ENCODE measurements around the gene SF3A2.
"Not testable (repeated sequence)": the region's sequence is repeated elsewhere in the genome, so short reads cannot be mapped to it uniquely, and the experiment has no call there.

The SF3A2 gene

DNA sequence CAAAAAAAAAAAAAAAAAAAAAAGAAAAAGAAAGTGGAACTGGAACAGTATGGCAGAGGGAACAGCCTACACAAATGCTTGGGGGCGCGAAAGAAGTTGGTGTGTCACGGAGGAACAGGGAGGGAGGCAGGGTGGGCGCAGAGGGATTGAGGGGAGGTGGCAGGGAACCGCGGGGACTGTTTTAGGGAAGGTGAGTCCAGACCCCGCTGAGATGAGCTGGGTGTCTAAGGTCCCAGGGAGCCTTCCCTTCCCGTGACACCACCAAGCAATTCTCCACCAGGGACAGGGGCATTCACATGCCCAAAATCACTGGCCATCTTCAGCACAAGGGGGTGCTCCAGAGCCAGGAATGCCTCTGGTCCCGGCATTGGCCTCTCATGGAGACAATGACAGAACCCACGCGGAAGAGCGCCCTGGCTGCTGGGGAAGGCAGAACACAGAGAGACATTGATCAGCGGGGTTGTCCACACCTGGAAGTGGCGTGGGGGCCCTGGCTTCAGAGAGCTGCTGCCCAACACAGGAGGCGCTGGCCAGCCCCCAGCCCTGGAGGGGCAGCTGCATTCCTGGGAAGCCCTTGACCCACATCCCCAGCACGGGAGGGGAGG lies 38.4 kb downstream of the SF3A2 start:
- peak; percentile 46 for DNase-seq (ENCODE audit: low spot score)

DNA sequence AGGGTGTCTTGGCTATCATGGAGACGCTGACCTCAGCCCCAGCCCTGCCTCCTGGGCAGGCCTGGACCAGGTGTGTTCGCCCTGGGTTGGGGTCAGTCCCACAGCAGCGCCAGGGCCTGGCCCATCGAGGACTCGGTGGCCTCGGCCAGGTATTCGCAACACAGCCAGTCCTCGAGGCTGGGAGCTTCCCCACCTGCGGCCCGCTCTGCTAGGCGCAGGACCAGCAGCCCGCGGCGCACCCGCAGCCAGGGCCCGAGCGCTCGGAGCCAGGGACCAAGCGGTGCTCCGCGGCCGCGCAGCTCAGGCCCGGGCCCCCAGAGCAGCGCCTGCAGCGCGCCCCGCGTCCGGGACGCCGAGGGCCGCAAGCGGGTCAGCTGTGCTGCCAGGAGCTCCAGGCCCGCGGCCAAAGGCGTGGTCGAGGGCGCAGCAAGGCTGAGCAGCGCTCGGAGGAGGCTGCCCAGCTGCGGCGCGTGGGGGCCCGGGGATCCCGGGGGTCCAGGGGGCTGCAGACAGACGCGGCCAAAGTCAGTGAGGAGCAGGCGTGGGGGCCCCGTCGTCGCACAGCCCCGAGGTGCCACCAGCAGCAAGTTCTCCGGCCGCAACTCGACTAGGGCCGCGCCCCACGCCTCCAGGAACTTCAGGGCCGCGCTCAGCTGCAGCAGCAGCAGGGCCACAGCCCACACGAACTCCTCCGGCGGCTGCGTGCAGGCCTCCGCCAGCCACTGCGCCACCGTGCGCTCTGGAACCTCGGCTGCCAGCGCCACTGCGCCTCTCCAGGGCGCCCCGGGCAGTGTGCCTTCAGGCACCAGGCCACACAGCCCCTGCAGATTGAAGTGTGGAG lies 39.2 kb downstream of the SF3A2 start:
- no peak for DNase-seq (ENCODE audit: low spot score)

DNA sequence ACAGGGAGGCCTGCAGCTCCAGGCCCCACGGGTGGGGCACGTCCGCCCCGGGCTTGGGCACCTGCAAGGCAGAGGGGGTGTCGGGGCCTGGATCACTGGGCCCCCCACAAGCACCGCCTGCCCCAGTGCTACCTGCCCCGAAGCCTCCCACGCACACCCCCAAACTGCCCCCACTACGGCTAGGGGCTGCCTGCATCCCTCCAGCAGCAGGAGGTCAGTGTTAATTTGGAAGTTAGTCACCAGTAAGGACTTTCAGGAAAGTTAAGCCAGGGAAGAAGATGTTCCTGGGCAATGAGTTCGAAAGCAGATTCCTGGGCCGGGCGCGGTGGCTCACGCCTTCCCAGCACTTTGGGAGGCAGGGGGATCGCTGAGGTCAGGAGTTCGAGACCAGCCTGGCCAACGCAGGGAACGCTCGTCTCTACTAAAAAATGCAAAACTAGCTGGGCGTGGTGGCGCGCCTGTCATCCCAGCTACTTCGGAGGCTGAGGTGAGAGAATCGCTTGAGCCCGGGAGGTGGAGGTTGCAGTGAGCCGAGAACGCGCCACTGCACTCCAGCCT lies 39.9 kb downstream of the SF3A2 start:
- DNase-seq (ENCODE audit: low spot score) = no peak

DNA sequence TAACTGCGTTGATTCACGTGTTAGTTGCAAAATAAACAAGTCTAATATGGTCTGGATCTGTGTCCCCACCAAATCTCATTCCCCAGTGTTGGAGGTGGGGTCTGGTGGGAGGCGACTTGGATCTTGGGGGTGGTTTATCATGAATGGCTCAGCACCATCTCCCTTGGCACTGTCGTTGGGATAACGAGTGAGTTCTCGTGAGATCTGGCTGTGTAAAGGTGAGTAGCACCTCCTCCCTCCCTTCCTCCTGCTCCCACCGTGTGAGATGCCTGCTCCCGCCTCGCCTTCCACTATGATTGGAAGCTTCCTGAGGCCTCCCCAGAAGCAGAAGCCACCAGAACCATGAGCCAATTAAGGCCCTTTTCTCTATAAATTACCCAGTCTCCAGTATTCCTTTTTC lies 40.5 kb downstream of the SF3A2 start:
- DNase-seq (ENCODE audit: low spot score) = no peak

DNA sequence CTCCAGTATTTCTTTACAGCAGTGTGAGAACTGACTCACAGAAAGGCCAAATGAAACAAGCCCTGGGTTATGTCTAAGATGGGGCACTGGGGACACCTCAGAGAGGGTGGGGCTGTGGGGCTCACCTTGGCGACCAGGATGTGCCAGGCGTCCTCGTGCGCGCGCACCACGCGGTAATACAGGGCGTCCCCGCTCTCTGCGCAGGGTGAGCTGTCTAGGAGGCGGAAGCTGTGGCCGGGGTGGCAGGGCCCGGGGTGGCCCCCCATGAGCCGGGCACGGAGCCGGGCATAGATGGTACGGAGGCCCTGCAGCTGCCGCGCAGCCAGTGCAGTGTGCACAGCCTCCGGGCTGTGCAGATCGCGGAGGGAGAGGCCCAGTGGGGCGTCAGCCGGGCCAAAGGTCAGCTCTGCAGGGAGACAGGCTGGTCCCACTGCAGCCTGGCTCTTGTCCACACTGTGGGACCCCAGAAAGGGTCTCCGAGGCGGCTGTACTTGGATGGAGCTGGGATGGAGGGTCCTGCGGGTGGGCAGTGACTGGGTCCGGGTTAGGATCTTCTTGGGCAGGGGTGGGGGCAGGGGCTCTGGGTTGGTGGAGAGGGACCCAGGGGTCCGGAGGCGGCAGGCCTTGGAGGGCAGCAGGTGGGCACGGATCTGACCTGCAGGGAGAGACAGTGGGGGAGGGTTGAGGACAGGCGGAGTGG lies 42.0 kb downstream of the SF3A2 start:
- DNase-seq (ENCODE audit: low spot score) = no peak

DNA sequence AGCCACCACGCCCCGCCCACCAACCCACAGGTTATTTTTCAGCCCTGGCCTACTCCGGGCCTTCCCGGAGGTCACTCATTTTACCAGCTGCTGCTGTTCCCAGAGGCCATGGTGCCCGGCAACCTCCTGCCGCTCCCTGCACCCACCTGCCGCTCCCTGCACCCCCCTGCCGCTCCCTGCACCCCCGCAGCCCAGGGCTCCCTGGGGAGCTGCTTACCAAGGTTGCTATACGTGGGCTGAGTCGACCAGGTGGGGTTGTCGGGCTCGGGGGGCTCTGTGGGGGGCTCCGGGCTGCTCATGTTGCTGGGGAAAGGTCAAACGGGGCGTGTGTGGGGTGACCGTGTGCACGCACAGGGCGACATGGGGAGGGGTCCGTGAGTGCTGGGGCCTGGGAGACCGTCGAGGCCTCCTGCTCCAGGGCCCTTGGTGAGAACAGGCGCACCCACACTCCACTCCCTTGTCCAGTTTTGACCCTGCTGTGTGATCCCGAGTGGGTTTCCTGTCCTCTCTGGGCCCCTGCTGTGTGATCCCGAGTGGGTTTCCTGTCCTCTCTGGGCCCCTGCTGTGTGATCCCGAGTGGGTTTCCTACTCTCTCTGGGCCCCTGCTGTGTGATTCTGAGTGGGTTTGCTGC lies 44.1 kb downstream of the SF3A2 start:
- no peak for DNase-seq (ENCODE audit: low spot score)

DNA sequence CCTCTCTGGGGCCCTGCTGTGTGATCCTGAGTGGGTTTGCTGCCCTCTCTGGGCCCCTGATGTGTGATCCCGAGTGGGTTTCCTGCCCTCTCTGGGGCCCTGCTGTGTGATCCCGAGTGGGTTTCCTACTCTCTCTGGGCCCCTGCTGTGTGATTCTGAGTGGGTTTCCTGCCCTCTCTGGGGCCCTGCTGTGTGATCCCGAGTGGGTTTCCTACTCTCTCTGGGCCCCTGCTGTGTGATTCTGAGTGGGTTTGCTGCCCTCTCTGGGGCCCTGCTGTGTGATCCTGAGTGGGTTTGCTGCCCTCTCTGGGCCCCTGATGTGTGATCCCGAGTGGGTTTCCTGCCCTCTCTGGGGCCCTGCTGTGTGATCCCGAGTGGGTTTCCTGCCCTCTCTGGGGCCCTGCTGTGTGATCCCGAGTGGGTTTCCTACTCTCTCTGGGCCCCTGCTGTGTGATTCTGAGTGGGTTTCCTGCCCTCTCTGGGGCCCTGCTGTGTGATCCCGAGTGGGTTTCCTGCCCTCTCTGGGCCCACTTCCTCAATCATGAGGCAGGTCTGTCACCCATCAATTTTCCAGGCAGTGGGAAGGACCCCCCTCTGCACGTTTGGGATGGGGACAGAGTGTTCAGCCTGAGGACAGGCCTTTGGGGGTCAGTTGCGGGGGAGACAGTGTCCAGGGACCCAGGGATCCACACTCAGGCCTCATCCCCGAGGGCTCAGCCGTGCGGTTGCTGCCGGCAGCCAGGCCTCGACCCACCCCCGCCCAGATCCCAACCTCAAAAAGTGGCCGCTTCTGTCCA lies 44.8 kb downstream of the SF3A2 start:
- DNase-seq (ENCODE audit: low spot score) = not testable (repeated sequence)

DNA sequence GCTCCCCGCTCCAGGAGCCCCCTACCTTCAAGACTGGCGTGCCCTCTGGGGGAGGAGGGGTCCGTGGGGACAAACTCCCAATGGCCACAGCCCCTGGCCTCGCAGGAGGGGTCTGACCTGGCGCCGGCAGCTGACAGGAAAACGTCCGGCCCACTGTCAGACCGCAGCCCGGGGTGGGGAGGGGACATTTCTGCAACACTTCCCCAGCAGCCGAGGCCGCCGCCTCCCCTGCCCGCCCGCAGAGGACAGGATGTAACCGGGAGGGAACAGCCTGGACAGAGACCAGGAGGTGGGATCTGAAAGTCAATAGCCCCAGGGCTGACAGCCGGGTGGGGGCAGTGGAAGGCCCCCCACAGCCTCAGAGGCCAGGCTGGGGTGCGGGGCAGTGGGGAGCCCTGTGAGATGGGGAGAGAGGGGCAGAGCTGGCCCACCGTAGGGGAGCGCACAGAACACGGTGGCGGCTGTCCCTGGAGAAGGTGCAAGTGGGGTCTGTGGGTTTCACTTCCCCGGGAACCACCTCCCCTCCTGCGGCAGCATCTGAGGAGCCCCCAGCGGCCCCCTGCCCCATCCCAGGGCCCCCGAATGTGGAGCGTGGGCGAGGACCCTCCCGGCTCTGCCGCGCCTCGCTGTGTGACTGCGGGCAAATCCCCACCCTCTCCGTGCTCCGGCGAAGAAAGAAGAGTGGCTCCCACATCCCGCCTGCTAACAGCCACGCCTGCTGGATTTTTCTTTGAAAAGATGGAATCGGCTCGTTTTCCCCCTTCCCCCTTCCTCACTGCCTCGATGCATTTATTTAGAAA lies 45.6 kb downstream of the SF3A2 start, which contains the start of gene PEAK3:
Gene PEAK3, minus strand, starts transcription at position 114 of the 800 bp plus-strand sequence. CDS start 1,244 bp downstream, outside the sequence.
- DNase-seq (ENCODE audit: low spot score) = no peak

DNA sequence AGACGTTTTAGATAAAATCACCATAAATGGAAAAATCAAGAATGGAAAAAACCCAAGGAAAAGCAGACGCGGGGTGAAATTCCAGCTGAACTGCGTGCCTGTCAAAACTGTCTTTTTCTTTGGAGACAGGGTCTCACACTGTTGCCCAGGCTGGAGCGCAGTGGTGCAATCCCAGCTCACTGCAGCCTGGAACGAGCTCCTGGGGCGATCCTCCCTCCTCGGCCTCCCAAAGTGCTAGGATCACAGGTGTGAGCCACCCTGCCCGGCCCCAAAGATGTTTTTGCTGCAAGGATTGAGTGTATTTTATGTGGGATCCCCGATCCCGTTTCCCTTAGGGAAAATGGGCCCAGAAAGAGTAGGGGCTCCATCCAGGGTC lies 46.2 kb downstream of the SF3A2 start:
- DNase-seq (ENCODE audit: low spot score) = no peak

DNA sequence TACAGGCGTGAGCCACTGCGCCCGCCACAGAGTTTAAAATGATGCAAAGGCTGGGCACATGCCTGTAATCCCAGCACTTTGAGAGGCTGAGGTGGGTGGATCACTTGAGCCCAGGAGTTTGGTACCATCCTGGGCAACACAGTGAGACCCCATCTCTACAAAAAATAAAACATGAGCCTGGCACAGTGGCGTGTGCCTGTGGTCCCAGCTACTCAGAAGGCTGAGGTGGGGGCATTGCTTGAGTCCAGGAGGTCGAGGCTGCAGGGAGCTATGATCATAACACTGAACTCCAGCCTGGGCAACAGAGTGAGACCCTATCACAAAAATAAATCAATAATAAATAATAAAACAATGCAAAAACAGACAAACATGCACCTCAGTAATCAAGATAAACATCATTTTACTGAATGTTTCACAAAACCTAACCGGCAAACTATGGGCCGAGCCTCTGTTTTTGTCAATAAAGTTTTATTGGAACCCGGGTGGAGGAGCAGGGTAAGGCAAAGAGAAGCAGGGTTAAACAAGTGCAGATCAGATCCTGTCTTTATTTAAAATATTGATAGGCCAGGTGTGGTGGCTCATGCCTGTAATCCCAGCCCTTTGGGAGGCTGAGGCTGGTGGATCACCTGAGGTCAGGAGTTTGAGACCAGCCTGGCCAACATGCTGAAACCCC lies 47.3 kb downstream of the SF3A2 start:
- no peak for DNase-seq (ENCODE audit: low spot score)

DNA sequence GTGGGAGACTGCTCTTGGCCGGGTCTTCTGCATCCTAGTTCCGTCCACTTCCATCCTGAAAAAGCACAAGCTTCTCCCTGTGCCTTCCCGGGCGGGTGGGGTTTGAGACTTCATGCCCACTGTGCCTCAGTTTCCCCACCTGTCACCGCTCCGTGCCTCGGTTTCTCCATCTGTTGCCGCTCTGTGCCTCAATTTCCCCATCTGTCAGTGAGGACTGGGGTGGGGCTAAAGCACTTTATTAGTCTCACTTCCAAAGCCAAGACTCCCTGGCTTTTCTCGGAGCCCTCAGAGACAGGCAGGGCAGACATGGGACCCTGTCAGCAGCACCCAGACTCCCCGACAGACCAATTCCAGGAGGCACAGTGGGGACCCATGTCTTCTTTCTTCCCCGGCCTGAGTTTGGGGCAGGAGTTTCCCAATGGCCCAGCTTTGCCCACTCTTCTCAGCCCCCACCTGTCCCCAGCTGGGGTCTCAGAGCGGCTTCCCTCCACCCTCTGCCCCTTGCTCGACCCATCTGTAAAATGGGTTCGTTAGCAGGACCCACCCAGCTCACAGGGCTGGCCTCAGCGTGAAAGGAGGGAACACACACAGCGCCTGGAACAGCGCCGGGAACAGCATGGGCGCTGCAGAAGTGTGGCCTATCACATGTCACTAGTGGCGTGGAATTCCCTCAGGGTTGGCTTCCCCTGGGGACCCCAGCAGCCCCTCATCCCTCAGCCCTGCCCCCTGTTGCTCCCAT lies 49.9 kb downstream of the SF3A2 start:
- no peak for DNase-seq (ENCODE audit: low spot score)

DNA sequence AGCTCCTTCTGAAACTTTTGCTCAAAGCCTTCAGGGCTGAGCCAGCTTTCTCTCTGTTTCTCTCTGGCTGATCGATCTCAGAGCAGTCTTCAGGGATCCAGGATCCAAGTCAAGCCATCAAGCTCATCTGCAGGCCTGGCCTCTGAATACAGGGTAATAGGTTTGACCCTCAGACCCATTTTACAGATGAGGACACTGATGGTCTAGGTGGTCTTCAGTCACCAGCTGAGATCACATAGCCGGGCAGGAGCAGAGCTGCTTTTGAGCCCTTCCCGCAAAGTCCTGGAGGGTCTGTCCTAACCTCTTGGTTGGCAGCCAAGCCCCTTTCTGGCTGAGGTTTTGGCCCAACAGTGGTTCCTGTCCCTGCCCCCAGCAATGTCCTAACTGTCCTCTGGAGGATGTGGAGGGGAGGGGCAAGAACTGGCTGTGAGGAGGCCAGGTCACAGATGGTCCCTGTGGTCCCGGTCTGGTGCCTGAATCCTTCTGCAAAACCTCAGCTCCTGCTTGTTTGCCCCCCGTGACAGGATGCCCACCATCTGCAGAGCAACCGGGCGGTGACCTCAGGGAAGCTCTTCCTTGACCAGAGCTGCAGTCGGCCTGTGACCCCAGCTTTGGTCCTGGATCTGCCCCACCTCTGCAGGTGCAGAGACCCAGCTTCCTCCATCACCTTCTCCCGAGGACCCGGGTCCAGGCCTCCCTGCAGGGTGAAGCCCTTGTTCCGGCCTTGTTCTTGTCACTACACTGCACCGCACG lies 51.1 kb downstream of the SF3A2 start:
- DNase-seq (ENCODE audit: low spot score) = no peak

DNA sequence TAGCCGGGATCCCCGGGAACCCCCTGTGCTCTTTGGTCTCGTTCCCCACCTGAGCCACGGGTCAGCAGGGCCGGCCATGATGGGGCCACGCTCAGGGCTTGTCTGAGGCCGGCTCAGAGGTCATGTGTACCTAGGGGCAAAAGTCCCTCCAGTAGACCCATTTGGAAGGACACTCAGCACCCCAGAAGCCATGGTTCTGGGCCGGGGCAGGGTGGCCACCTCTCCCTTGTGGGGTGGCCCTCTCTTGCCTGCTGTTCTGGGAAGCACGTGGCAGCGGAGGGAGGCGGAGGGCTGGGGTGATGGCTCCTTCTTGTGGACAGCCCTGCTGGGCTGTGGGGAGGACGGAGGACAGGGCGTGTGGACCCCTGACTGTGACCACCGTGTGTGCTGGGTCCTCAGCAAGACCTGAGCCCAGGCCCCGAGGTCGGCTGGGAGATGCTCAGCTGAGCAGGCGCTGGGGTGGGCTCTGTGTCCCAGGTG lies 51.8 kb downstream of the SF3A2 start:
- no peak for DNase-seq (ENCODE audit: low spot score)

DNA sequence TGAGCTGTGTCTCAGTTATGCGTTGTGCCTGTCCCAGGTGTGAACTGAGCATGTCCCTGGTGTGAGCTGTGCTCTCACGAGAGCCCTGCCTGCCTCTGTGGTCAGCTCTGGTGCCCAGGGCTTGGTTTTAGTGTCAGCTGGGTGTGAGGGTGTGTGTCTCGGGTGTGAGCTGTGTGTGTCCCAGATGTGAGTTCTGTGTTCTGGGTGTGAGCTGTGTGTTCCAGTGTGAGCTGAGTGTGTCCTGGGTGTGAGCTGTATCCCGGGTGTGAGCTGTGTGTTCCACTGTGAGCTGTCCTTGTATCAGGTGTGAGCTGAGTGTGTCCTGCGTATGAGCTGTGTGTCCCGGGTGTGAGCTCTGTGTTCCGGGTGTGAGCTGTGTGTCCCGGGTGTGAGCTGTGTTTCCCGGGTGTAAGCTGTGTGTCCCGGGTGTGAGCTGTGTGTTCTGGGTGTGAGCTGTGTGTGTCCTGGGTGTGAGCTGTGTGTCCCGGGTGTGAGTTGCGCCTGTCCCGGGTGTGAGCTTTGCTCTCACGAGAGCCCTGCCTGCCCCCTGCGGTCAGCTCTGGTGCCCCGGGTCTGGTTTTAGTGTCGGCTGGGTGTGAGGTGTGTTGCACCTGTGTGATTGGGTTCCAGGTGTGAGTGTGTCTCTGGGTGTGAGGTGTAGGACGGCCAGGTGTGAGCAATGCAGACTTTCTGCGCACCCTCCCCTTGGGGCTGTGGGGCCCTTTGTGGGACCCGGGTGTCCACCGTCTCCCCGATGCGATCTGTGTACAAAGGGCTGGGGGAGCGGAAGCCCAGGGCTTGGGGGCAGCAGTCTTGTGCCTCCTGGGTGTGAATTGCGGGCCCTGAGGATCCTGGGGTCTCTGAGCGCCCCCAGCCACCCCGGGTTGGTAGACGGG lies 52.4 kb downstream of the SF3A2 start:
- DNase-seq (ENCODE audit: low spot score) = no peak

DNA sequence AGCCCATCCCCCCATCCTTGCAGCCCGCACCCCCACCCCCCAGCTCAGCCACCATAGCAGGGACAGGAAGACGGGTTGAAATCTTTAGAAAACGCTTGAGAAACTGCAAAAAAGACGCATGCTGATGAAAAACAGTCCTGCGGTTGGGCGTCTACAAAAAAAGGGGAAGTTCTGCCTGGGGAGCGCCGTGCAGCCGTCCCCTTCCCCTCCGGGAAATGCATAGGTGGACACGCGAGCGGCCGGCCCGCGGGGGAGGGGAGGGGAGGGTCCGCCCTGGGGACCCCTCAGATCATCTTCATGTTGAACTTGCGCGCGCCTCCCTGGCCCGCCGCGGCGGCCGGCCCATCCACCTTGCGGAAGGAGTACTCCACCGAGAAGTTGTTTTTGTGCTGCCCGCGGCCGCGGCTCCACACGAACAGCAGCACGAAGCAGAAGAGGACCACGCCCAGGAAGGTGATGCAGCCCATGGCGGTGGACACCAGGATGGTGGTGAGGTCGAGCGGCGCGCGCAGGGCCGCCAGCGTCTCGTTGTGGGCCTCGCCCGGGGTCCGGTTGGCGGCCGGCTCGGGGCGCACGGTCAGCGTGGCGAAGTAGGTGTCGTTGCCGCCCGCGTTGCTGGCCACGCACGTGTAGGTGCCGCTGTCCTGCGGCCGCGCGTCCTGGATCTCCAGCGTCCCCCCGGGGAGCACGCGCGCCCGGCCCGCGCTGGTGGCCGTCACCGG lies 53.3 kb downstream of the SF3A2 start:
- DNase-seq (ENCODE audit: low spot score) = no peak

DNA sequence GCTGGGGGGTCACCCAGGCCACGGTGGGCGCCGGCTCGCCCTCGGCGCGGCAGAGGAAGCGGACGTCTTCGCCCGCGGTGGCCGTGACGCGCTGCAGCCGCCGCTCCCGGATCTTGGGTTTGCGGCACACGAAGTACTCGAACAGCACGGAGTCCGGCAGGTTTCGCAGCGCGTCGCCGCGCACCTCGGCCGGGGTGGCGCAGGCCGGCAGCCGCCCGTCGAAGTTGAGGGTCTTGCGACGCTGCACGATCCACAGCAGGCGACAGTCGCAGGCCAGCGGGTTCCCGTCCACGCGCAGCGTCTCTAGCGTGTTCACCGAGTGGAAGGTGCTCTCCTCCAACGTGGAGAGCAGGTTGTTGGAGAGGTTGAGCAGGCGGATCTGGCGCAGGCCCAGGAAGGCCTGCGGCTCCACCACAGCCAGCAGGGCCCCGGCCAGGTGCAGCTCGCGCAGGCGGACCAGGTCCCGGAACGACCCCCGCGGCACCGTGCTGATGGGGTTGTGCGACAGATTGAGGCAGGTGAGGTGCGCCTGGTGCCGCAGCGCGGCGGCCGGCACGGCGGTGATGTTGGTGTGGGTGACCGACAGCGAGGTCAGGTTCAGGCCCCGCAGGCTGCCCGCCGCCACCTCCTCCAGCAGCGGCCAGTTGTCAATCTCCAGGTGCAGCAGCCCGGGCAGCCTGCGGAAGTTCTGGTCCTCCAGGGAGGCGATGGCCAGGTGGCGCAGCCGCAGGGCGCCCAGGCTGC lies 54.0 kb downstream of the SF3A2 start:
- no peak for DNase-seq (ENCODE audit: low spot score)
